OCI-LY1 (cell line): ENCODE measurements around the gene MICAL2.

ENCODE experiments used
- CTCF ChIP-seq: fragments of 200-600 bp; sonication (generic), shearing (Covaris generic); IDR thresholded peaks from 2 replicates; pipeline ENCODE4 v1.5.1; 2017; ENCODE audit warnings: mild to moderate bottlenecking, antibody characterized with exemption, low read length, moderate library complexity, mixed read lengths
- EZH2 ChIP-seq: fragments of 200-600 bp; sonication (generic), shearing (Covaris generic); IDR thresholded peaks from 2 replicates; pipeline ENCODE4 v1.8.0; 2017; ENCODE audit warnings: borderline replicate concordance, mixed run types, mild to moderate bottlenecking, antibody characterized with exemption, low read length, moderate library complexity, mixed read lengths

- TF ChIP-seq CTCF (no peak), EZH2 (no peak)
These were observed 83.3 kb downstream of the MICAL2 start for GRCh38 chr11:12193515-12194336.
